Suprapubic skin (tissue), 3 donors: ENCODE measurements around the gene PRICKLE1.

Experiments
- EP300 ChIP-seq: sonication (generic); formaldehyde crosslinking; IDR thresholded peaks from one replicate; pipeline ENCODE4 v1.6.1; 2017; ENCODE audit warnings: antibody characterized with exemption
- POLR2A ChIP-seq, 2 donors: fragments of 450-650 bp; IDR thresholded peaks; one replicate each; pipeline ENCODE4 v1.6.1; 2017; ENCODE audit warnings: antibody characterized with exemption in 2 of 2, mild to moderate bottlenecking in 2 of 2, moderate library complexity in 2 of 2
- TF ChIP-seq, protein P1 (sequence below), 2 donors: fragments of 200-600 bp in 1 of 2; fragments of 450-650 bp in 1 of 2; sonication (generic) in 1 of 2; IDR thresholded peaks; one replicate each; pipeline ENCODE4 v1.5.1; 2016 to 2019; ENCODE audit warnings: antibody characterized with exemption in 2 of 2, mild to moderate bottlenecking in 1 of 2, moderate library complexity in 1 of 2

DNA sequence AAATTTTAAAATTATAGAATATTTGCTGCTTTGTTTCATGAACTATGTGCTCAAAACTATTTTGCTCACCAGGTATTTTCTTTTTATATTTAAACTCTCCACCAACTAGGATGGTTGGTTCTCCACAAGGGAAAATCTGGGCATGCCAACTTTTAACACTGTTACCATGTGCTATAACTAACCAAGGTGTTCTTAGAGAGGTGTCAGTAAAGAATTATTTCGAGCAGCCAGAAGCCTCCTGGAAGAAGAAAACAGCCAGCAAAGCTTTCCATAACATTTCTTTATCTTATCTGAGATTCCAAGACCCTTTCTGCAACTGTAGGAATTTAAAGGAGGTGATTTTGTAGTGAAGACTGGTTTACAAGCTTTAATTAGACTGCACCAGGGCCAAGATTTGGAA lies 97.3 kb downstream of the PRICKLE1 start:
- no peak for TF ChIP-seq EP300
- TF ChIP-seq, protein P1, sequence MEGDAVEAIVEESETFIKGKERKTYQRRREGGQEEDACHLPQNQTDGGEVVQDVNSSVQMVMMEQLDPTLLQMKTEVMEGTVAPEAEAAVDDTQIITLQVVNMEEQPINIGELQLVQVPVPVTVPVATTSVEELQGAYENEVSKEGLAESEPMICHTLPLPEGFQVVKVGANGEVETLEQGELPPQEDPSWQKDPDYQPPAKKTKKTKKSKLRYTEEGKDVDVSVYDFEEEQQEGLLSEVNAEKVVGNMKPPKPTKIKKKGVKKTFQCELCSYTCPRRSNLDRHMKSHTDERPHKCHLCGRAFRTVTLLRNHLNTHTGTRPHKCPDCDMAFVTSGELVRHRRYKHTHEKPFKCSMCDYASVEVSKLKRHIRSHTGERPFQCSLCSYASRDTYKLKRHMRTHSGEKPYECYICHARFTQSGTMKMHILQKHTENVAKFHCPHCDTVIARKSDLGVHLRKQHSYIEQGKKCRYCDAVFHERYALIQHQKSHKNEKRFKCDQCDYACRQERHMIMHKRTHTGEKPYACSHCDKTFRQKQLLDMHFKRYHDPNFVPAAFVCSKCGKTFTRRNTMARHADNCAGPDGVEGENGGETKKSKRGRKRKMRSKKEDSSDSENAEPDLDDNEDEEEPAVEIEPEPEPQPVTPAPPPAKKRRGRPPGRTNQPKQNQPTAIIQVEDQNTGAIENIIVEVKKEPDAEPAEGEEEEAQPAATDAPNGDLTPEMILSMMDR (IDR thresholded peaks at IDR 0.05), result no peak
- TF ChIP-seq POLR2A (IDR thresholded peaks at IDR 0.05), result no peak
